Osteocyte (in vitro differentiated cells): Measurements from ENCODE around the gene ZNRF3. TPM values are rescaled to one million over a fixed set of nuclear protein-coding genes. Genes with fewer than 3 reads are reported as not detected.

ENCODE experiments used
- DNase-seq: peaks from one replicate; pipeline ENCODE4 v3.0.0; 2021; ENCODE audit warnings: mixed read lengths; ENCODE audit not compliant: unreplicated experiment; ENCODE audit errors: extremely low spot score
- H3K27ac Mint-ChIP-seq: one replicate; pipeline ENCODE4 v1.8.0; 2021; ENCODE audit warnings: mild to moderate bottlenecking, mixed read lengths; ENCODE audit not compliant: unreplicated experiment
- H3K27me3 Mint-ChIP-seq: one replicate; pipeline ENCODE4 v1.8.0; 2021; ENCODE audit warnings: mixed read lengths; ENCODE audit not compliant: unreplicated experiment
- H3K36me3 Mint-ChIP-seq: one replicate; pipeline ENCODE4 v1.8.0; 2021; ENCODE audit warnings: mixed read lengths; ENCODE audit not compliant: unreplicated experiment
- H3K4me1 Mint-ChIP-seq: one replicate; pipeline ENCODE4 v1.8.0; 2021; ENCODE audit warnings: mixed read lengths; ENCODE audit not compliant: unreplicated experiment
- H3K4me3 Mint-ChIP-seq: one replicate; pipeline ENCODE4 v1.8.0; 2021; ENCODE audit warnings: mild to moderate bottlenecking, moderate library complexity, mixed read lengths; ENCODE audit not compliant: unreplicated experiment
- H3K9me3 Mint-ChIP-seq: one replicate; pipeline ENCODE4 v1.8.0; 2021; ENCODE audit warnings: mixed read lengths; ENCODE audit not compliant: unreplicated experiment
- total RNA-seq: library from RNA; stranded (reverse); gene quantifications from 2 replicates; pipeline ENCODE4 v1.2.1, GENCODE V29; 2021
- TF ChIP-seq, protein P1 (sequence below): fragments of 200-600 bp; sonication (generic); IDR thresholded peaks from 2 replicates; pipeline ENCODE4 v1.5.0; 2021; ENCODE audit warnings: antibody characterized with exemption, mild to moderate bottlenecking, moderate library complexity

Gene ZNRF3
- total RNA-seq, 1 donor from 2014 or later: 6.4 TPM

DNA sequence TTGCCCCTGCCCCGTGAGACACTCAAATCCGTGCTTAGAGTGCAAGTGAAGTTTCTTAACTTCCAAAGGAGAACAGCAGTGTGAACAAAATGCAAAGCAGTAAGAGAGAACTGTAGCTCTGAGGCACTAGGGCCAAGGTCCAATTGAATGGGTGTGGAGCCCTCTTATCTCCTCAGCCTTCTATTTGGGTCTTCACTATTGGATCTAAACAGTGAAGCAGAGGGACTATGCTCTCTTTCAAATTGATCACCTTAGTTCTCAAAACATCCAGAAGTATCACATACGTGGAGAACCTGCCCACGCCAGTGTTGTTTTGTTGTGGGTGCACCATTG lies 128.7 kb downstream of the ZNRF3 start:
- peaks cover 5% of the 10 kb centered on the region for H3K4me1 Mint-ChIP-seq
- H3K27ac Mint-ChIP-seq: no peak overlapping the region
- no peak for DNase-seq
- no peaks in the 10 kb centered on the region for H3K9me3 Mint-ChIP-seq
- H3K36me3 Mint-ChIP-seq: no peaks in the 10 kb centered on the region
- TF ChIP-seq, protein P1, sequence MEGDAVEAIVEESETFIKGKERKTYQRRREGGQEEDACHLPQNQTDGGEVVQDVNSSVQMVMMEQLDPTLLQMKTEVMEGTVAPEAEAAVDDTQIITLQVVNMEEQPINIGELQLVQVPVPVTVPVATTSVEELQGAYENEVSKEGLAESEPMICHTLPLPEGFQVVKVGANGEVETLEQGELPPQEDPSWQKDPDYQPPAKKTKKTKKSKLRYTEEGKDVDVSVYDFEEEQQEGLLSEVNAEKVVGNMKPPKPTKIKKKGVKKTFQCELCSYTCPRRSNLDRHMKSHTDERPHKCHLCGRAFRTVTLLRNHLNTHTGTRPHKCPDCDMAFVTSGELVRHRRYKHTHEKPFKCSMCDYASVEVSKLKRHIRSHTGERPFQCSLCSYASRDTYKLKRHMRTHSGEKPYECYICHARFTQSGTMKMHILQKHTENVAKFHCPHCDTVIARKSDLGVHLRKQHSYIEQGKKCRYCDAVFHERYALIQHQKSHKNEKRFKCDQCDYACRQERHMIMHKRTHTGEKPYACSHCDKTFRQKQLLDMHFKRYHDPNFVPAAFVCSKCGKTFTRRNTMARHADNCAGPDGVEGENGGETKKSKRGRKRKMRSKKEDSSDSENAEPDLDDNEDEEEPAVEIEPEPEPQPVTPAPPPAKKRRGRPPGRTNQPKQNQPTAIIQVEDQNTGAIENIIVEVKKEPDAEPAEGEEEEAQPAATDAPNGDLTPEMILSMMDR: no peak
- no peaks in the 10 kb centered on the region for H3K27me3 Mint-ChIP-seq
- H3K4me3 Mint-ChIP-seq: no peak overlapping the region

DNA sequence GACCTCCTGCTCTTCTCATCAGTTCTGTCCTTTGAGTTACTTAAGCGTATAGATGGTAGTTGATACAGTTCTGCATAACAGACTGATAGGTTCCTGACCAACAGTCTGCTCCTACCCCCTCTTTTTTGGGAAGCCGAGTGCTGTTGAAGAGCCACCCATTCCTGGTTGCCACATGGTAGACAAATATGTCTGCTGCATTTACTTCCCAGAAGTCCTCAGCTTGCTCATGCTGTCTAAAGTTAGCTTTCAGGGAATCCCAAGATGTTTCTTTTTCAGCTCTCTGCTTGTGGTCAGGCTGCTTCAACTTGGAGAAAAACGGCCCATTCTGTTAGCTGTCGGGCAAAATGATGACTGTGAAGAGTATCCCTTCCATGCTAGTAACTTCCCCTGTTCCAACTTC lies 129.6 kb downstream of the ZNRF3 start:
- no peak for DNase-seq
- no peaks in the 10 kb centered on the region for H3K27me3 Mint-ChIP-seq
- H3K9me3 Mint-ChIP-seq: no peaks in the 10 kb centered on the region
- TF ChIP-seq, protein P1: no peak
- no peak overlapping the region for H3K4me3 Mint-ChIP-seq
- H3K4me1 Mint-ChIP-seq: peaks cover 5% of the 10 kb centered on the region
- no peaks in the 10 kb centered on the region for H3K36me3 Mint-ChIP-seq
- H3K27ac Mint-ChIP-seq: no peak overlapping the region

DNA sequence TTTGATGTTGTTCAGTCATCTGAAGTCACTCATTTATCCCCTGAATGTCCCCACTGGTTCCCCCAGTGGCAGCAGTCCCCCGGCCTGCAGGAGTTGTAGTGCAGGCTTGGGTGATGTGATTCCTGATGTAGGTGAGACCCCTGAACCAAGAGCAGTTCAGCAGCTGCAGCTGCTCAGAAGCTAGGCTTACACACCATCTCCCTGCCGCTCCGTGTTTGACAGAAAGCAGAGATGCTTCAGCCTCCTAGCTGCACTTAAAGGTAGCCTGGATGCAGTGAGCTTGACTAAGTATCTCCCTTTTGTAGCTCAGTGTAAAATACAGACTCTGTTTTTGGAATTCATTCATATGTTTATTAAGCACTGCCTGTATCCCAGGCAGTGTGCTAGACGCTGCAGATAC lies 130.9 kb downstream of the ZNRF3 start:
- Mint-ChIP-seq H3K4me1 (peaks cover 5% of the 10 kb centered on the region), H3K9me3 (peaks cover 4% of the 10 kb centered on the region), H3K4me3 (no peak overlapping the region), H3K27me3 (no peaks in the 10 kb centered on the region), H3K27ac (no peak overlapping the region), H3K36me3 (peaks cover 5% of the 10 kb centered on the region)
- TF ChIP-seq, protein P1: no peak
- no peak for DNase-seq

DNA sequence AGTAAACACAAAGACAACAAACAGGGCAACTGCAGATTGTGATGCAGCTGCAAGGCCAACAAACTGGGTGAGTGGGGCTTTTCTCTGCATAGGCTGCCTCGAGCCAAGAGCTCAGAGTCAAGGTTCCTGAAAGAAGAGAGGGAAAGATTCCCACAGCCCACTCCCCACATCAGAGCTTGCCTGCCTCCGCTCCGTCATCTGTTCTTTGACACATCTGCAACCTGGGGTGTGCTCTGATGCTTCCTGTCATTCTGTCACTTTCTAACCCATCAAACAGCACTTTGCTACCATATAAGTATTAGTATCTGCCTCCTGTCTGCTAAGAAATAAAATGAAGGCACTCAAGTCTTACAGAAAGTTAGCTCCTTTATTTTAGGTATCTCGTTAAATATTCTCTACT lies 131.4 kb downstream of the ZNRF3 start:
- no peak overlapping the region for H3K4me3 Mint-ChIP-seq
- peaks cover 5% of the 10 kb centered on the region for H3K4me1 Mint-ChIP-seq
- H3K36me3 Mint-ChIP-seq: peaks cover 5% of the 10 kb centered on the region
- TF ChIP-seq, protein P1: no peak
- H3K27me3 Mint-ChIP-seq: no peaks in the 10 kb centered on the region
- H3K27ac Mint-ChIP-seq: no peak overlapping the region
- peaks cover 4% of the 10 kb centered on the region for H3K9me3 Mint-ChIP-seq
- no peak for DNase-seq

DNA sequence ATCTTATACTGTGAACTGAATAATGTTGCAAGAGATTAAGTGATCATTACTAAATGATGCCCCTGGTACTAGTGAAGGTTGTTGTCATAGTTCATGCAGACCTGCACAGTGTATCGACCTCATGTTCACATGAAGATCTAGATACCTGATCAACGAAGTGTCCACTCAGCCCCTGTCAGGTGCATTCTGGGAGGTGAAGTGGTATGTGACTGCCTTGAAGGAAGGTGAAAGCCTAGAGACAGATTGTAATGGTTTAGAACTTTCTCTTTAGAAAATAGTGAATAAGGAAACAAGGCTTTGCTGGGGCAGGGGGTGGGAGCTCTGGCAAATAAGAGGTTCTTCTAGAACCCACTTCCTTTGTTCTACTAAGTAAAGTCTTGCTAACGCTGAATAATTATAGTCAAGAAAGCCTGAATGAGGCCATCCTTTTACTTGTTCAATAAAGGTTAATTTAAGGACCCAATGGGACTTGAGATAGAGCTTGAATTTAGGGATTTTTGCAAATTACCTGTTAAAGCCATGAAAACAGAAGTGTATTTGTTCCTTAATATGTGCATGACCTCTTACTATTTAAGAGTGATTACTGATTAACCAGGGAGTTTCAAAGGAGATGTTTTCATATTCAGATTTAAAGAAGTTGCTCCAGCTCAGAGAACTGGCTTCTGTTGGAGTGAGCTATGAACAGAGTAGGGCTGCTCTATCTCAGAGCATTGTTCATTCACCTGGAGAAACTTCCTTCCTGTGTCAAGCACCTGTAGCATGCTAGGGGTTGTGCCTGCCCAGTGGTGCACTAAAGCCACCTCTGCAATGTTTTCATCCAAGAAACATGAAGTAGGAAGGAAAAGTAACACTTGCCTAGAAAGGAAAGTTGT lies 132.9 kb downstream of the ZNRF3 start:
- no peaks in the 10 kb centered on the region for H3K27me3 Mint-ChIP-seq
- peaks cover 4% of the 10 kb centered on the region for H3K9me3 Mint-ChIP-seq
- H3K4me1 Mint-ChIP-seq: no peaks in the 10 kb centered on the region
- H3K27ac Mint-ChIP-seq: no peak overlapping the region
- TF ChIP-seq, protein P1: no peak
- DNase-seq: no peak
- peaks cover 5% of the 10 kb centered on the region for H3K36me3 Mint-ChIP-seq
- H3K4me3 Mint-ChIP-seq: no peak overlapping the region
